Brain pericyte (primary cell): ENCODE measurements around the gene WBP2.
"Not testable (repeated sequence)": the region's sequence is repeated elsewhere in the genome, so short reads cannot be mapped to it uniquely, and the experiment has no call there.

ENCODE experiments used
- DNase-seq: peaks from one replicate; pipeline ENCODE4 v3.0.0-alpha.2; 2012; ENCODE audit warnings: low read depth, low spot score

WBP2 gene

DNA sequence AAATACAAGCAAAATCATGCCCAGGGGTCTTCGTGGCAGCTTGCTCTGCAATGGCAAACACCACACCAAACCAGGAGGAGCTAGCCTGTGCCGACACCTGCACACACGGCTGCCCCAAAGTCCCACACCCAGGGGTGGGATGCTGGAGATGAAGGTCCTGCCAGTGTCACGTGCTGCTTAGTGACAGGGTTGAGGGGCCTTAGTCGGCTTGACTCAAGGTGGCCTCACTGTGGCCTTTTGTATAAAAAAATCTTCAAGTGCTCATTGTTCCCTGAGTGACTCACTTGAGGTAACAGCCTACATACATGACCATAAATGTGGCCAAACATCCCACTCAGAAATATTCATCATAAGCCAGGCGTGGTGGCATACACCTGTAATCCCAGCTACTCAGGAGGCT lies 34.3 kb upstream of the WBP2 start:
- no peak for DNase-seq

DNA sequence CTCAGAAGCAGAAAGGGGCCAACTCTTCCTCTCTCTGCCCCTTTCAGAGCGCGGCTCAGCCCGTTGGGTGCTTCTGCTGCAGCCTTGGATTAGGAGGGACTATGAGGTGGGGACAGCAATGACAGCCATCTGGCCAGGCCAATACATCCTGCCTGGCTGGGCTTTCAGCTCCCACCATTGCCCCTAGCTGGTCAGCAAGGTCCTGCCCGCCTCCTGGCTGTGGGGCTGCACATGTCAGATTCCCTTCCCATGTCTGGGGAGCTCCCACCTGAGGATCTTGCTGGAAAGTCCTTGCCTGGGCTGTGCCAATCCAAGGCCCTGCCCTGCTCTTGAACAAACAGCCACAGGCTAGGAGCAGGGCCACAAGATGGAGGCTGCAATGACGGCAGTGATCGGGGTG lies 33.3 kb upstream of the WBP2 start:
- no peak for DNase-seq

- DNase-seq = not testable (repeated sequence)
Measured at GRCh38 chr17:75885860-75886259, 30.7 kb upstream of the WBP2 start.

DNA sequence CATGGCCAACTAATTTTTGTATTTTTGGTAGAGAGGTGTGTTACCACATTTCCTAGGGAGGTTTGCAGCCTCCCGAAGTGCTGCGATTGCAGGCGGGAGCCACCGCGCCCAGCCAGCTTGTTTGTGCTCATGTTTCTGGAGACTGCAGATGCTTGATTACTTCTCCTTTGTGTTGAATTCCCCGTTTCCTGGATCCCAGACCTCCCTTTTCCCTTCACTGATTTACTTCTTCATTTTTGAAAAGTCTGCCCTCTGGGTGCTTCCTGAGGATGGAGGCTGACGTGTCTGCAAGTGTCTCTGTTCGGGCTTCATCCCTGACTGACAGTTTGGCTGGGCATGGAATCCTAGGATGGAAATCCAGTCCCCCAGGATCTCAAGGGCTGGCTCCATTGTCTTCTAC lies 30.3 kb upstream of the WBP2 start:
- no peak for DNase-seq

DNA sequence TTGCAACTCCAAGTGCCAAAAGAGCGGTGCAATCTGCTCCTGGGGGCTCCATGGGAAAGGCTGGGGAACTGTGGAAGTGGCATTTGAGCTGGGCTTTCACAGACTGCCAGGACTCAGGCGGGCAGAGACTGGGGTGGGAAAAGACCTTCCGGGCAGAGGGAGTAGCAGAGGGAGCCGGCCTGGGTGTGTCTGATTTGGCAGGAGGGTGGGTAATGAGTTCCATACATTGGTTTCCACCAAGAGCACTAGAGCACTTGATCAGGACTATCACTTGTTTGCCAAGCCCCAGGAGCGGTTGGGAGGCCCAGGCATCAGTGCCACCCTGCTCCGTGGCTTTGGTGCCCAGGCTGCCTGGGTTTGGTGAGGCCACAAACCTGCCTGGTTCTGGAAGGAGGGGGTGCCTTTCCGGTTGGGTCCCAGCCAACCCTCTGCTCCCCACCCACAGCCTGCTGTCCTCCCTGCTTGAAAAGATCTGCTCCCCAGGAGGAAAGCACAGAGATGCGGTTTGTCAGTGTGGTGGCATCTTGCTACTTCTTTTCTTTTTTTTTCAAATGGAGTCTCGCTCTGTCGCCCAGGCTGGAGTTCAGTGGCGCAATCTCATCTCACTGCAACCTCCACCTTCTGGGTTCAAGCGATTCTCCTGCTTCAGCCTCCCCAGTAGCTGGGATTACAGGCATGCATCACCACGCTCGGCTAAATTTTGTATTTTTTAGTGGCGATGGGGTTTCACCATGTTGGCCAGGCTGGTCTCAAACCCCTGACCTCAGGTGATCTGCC lies 26.7 kb upstream of the WBP2 start:
- no peak for DNase-seq

DNA sequence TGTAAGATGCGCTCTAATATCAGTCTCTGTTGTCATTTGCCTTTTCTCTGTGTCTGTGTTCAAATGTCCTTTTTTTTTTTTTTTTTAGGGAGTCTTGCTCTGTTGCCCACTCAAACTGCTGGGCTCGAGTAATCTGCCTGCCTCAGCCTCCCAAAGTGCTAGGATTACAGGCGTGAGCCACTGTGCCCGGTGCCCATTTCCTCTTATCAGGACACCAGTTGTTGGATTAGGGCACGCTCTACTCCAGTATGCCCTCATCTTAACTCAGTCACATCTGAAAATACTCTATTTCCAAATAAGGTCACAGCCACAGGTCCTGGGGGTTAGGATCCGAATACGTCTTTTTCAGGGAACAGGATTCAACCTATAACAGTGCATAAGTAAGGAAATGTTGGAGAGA lies 25.1 kb upstream of the WBP2 start:
- no peak for DNase-seq

DNA sequence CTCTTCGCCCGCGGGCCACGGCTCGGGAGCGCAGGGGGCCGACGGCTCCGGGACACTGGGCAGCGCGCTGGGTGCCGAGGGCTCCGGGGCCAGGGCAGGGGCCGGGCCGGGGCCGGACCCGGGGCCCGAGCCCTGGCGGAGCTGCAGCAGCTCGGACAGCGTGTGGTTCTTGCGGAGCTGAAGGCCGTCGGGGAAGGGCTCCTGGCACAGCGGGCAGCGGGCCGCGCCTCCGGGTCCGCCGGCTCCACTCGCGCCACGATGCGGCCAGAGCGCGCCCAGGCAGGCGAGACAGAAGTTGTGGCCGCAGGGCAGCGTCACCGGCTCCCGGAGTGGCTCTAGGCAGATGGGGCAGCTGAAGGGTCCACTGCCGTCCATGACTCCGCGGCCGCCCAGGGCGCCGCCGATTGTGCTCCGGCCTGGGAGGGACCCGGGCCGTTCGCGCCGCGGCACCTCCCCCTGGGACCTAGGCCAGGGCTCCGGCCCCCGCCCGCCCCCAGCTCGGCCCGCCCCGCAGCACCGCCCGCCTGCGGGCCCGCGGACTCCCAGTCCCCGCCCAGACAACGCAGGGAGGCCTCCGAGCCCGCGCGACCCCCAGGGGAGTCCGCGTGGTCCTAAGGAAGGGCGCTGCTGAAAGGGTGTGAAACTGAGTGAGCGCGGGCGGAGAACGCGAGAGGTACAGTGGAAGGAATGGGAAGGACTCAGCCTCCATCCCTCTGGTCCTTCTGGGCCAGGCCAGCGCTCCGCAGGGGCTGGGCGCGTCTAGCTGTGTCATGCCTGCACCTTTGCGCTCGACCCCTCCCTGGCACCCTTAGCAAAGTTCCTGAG lies 23.3 kb upstream of the WBP2 start, which contains the start of gene TRIM47:
TRIM47 (minus strand) TSS at position 408 of the 825 bp plus-strand sequence; CDS start at position 375, 33 bp downstream.
- DNase-seq = no peak

DNA sequence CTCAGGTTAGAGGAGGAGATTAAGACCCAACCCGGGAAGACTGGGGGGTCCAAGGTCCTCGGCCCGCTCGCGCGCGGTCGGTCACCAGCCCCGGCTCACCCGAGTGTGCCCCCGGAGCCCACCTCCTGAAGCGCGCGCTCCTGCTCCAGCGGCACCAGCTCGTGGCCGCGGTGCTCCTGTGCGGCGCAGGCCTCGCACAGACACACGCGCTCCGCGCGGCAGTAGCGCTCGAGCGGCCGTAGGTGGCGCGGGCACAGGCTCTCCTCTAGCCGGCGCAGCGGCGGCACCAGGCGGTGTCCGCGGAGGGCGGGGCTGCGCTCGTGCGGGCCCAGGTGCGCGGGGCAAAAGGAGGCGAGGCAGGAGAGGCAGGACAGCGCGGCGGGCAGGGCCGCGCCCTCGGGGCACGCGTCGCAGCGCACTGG lies 22.6 kb upstream of the WBP2 start:
- no peak for DNase-seq

GRCh38 chr17:75876938-75877751 lies 22.0 kb upstream of the WBP2 start:
- peak; percentile 58 for DNase-seq

- DNase-seq = no peak
Measured at GRCh38 chr17:75876190-75876937, 21.2 kb upstream of the WBP2 start.

- DNase-seq = no peak
Measured at GRCh38 chr17:75875940-75876189, 20.7 kb upstream of the WBP2 start.

DNA sequence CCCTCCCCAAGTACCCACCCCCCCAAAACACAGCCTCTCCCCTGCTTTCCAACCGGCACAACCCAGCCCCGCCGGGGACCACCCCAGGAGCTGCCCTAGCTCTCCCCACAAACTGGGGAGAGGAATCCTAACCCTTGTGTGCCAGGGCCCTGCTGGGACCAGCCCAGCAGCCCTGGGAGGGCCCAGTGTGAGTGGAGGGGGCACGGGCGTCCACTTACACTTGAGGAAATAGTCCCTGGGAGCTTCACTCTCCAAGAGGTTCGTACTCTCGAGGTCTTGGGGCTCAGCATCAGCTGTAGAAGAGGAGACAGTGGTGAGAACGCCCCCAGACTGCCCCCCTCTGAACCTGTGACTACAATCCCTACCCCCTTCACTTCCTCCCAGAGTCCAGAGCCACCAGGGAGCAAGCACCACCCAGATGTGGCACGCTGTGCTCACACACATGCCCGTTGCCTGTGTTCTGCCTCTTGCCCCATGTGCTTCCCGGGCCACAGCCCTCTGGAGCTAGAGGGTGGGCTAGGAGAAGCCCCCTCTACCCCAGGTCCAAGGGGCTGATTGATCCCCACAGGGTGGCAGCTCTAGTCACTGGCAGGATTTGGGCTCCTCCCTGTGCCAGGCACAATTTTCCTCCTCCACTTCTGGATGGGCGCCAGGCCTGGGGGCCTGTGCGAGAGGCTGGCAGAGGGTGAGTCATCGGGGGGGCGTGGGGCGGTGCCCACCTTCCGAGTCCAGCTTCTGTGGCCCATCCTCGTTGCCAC lies 20.2 kb upstream of the WBP2 start:
- DNase-seq = no peak

GRCh38 chr17:75874323-75875181 lies 19.4 kb upstream of the WBP2 start:
- no peak for DNase-seq

- no peak for DNase-seq
Measured at GRCh38 chr17:75873587-75874322, 18.6 kb upstream of the WBP2 start.

- DNase-seq = no peak
Measured at GRCh38 chr17:75872434-75873351, 17.6 kb upstream of the WBP2 start.

DNA sequence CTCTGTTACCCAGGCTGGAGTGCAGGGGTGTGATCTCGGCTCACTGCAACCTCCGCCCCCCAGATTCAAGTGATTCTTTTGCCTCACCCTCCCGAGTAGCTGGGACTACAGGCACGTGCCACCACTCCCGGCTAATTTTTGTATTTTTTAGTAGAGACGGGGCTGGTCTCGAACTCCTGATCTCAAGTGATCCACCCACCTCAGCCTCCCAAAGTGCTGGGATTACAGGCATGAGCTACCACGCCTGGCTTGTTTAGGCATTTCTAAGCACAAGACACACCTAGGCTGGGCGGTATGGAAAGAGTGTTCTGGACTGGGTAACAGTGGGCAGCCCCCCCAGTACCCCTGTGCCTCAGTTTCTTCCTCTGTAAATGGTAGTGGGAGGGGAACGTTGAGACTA lies 15.1 kb upstream of the WBP2 start:
- not testable (repeated sequence) for DNase-seq

- no peak for DNase-seq
Measured at GRCh38 chr17:75869282-75870141, 14.4 kb upstream of the WBP2 start.
